GM21381 (cell line): Measurements from ENCODE around the gene NEDD8.

Experiments
- ATAC-seq: cut with Tn5 transposase; IDR thresholded peaks from one replicate; pipeline ENCODE4 v1.9.1; 2021; ENCODE audit warnings: mild to moderate bottlenecking, moderate library complexity; ENCODE audit not compliant: unreplicated experiment

Gene NEDD8

DNA sequence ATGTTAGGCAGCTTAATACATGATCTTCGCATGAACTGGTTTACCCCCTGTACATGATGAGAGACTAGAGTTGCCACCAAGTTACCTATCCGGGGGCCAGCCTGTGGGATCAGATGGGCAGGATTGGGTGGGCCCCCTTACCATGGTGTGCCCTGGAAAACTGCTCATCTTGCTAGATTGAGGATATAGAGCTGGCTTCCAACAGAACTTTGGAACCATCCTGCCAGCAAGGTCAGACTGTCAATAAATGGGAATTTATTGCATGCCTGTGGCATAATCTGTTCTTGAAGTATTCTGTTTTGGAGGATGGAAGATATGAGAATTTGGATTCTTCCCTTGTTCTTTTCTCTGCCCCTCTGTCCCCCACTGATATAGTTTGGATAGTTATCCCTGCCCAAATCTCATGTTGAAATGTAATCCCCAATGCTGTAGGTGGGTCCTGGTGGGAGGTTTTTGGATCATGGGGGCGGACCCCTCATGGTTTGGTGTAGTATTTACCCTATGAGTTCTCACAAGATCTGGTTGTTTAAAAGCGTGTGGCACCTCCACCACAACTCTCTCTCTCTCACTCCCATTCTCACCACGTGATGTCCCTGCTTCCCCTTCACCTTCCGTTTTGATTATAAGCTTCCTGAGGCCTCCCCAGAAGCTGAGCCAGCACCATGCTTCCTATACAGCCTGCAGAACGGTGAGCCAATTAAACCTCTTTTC lies 33.2 kb downstream of the NEDD8 start:
- ATAC-seq = no peak

DNA sequence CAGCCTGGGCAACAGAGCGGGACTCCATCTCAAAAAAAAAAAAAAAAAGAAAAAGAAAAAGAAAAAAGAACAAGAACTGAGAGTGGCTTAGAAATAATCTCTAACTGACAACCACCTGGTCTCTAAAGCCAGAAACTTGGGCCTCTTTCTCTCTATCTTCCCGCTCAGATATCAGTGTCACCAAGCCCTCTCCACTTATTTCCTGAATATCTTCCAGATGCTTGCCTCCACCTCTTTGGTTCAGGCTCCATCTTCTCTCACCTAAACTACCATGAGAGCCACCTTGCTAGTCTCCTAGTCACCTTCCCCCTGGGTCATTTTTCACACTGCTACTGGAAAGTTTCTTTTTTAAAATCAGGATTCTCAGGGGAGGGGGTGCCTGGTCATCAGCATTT lies 35.1 kb downstream of the NEDD8 start:
- no peak for ATAC-seq

DNA sequence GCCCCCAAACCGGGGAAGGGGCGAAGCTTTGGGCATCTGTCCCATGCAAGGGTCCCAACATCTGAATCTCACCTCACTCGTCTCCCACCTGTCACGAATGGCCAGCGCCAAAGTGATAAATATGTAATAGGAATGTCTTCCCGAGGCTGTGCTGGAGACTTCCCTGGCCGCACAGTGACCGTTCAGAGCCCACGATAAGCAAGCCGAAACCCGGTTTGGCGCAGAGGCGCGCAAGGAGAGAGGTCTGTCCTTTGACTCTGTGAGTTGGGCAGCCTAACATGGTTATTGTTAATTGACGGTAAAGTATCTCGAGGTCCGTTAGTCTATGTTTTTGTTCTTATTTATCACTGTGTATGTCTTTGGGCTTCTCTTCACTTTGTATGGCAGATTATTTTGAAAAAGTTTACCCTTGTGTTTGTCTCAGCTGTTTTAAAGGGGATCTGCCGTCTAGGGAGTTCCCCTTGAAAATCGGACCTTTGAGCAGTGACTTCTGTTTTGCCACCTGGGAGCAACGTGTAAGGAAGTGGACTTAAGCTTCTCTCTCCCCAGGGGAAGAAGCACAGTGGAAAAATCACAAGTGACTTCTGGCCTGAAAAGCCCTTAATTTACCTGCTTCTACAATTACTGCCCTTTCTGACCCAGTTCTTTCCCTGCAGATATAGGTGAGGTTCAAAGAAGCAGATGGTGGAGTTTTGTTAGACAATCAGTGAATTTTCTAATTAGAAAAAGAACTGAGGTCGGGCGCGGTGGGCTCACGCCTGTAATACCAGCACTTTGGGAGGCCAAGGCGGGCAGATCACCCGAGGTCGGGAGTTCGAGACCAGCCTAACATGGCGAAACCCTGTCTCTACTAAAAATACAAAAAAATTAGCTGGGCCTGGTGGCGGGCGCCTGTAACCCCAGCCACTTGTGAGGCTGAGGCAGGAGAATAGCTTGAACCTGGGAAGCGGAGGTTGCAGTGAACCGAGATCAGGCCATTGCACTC lies 35.8 kb downstream of the NEDD8 start:
- peak; percentile 19 for ATAC-seq

DNA sequence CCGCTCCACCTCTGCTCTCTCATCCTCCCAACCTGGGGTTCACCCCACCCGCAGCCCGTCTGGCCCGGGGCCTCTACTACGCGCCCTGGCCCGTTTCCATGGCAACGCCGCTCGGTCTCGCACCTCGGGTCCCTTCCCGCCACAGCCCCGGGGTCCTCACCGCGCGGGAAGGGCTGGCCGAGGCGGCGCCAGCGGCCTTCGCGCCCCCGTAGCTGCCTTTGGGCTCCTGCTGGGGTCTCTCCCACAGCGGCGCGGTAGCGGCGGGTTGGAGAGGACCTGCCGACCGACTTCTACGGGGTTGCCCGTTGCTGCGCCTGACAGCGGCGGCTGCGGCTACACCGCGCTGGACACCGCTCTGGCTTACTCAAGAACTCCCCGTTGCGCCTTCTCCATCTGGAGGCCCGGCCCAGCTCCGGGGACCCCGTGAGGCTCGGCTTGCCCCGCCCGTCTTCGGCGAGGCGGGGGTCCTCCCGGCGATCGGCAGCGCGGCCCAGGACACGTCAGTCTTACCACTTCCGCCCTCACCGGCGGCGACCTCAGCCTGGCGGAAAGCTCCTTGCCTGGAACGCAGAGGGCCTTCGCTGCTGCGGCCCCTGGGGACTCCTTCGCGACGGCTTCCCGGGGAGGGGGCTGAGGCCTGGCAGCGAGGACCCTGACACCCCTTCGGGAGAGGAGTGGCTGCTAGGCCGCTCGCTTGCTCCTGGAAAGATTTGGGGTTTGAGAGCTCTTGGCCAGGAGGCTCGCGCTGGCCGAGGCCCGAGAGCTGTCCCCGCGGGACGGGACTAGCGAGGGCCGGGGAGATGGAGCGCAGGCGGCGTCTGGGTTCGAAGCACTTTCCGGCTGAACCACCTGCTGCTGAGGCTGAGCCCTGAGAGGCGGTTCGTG lies 36.7 kb downstream of the NEDD8 start, which contains the start of gene TM9SF1:
TM9SF1 (minus strand) TSS at position 256 of the 885 bp plus-strand sequence. CDS start 422 bp downstream, outside the sequence.
- ATAC-seq = peak; percentile 85

DNA sequence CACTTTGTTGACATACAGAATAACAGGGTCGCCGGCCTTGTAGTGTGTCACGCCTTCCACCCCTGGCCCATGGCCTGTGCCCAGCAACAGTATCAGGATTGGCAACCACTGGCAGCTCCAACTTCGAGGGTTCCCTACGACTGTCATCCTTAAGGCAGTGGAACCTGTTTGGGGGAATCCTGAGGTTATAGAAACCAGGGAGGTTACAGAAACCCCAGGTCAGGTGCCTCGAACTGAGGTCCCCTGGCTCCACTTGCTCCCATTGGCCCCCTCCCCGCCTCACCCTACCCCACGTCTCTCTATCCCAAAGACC lies 37.3 kb downstream of the NEDD8 start:
- no peak for ATAC-seq

DNA sequence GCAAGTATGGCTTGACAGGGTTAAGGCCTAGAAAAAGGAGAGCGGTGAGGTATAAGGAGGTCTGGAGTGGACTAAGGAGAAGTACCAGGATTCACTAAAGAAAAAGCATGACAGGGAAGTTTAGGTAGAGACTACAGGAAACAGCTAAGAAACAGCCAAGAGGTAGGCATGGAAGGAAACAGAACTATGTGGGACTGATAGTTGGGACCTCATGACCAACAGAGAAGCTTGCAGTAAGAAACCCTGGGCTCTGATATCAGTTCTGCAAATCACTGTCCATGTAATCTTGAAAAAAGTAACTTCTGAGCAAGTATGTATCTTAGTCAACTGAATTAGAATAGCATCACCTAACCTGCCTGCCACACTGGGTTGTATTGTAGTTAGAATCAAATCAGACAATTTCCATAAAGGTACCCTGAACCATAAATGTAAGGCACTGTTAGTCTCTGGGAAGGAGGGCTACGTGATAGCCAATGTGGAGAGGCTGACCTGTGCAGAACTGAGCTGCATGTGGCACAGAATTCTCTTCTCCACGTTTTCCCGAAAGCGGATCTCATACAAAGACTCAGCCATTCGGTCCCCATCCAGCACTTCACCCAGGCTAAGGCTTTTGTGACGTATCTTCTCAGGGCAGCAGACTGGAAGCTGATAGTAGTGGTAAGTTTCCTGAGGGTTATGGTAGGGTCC lies 37.8 kb downstream of the NEDD8 start:
- ATAC-seq = no peak

DNA sequence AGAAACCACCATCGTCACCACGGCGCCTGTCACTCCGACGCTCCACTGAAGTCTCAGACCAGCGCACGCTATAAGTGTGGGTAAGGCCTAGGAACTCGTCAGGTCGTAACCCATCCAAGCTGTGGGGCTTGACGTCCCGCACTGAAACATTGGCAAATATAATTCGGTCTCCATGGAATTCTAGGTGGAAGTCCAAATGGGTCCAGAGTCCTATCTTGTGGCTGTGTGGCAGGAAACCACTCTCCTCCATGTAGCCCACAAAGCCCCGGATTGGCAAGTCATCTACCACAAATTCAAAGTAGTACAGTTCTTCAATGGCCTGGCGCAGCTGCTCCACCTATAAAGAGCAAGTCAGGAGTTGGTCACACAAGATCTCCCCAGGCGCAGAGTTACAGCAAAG lies 39.2 kb downstream of the NEDD8 start:
- ATAC-seq = no peak

DNA sequence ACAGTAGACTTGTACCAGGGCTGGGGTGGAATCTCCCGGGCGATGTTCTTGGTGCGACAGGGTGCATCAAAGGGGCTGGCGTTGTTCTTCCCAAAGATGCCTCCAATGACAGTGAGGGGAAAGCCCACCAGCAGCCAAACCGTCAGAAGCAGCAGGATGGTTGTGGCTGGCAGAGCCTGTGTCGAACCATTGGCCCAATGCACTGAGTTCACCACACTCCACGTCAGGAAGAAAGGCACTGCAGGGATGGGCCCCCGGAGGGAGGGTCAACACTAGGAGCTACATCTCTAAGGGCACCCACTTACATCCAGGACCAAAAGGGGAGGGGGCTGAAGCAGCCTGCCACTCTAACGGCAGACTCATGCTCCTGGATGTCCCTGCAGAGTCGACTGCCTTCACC lies 41.8 kb downstream of the NEDD8 start:
- no peak for ATAC-seq

DNA sequence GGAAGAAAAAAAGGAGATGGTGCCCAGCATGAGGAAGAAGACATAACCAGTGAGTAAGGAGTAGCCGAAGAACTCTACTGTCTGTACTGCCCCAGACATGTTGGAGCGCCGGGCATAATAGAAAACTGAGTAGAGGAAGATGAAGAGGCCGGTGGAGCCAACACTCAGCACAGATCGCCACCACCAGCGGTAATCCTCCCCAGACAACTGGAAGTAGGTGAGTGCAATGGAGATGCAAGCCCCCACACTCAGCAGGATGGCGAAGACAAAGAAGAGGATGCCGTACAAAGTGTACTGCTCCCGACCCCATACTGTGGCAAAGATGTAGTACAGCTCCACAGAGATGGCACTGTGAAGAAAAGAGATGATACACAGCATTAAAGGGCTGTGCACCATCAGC lies 42.7 kb downstream of the NEDD8 start:
- no peak for ATAC-seq

DNA sequence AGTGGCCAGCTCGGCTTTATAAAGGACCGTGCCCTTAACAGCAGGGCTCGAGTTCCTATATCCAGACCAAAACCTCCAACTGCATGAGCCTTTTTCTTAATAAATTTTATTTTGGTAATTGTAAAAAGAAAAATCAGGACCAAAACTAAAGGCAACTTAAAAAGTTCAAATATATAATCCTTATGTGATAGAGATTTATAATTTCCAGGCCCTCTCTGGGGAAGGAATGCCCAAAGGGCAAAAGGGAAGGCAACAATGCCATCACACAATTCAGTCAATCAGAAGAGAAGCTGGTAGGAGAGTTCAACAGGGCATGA lies 43.1 kb downstream of the NEDD8 start:
- ATAC-seq = no peak

DNA sequence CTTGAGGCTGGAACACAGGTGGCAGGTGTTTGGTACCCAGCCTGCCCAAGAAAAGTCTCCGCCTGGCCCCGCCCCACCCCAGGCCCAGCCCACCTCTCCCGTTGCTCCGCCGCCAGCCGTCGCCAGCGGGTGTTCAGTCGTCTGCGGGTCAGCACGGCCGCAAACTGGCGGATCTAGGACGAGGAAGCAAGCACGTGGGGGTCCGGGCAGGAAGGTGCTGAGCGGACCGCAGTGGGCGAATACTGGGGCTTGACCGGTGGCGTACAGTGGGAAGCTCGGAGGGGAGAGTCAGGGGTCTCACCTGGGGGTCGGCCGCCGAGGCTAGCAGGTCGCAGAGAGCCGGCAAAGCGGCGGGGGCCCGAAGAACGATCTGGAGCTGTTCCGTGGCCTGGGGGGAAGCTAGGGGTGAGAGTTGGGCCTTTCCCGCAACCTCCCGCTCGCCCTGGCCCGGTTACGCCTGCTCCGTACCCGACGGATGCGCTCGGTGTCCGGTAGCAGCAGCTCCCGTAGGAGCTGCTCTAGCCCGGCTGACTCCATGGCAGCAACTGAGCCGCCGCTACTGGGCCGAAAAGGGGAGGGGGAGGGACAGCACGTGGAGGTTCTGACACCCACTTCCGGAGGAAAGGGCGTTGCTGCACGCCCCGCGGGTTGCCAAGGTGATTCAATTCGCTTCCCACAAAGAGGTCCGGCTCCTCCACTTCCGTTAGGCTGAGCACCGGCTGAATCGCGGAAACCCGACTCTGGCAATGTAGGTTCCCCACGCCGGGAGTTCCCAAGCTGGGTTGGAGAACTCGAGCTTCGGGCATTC lies 43.7 kb downstream of the NEDD8 start, which contains the start of gene IPO4:
IPO4 (minus strand) TSS at position 566 of the 808 bp plus-strand sequence; CDS start at position 537, 29 bp downstream.
- ATAC-seq = peak; percentile 88

DNA sequence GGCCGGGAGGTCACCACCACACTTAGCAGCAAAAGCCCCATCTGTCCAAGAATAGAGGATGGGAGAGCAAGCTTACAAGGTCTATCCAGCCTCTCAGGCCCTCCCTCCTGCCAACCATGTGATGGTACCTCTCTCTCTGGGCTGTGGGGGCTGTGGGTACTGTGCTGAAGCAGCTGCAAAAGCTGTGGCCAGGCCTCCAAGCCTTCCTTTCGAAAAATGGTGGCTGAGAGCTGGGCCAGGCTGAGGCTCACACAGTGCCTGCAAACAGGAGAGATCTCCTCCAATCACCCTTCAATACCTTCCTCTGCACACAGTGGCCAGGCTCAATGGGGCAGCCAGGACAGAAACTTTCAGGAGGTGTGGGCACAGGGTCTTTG lies 44.6 kb downstream of the NEDD8 start:
- no peak for ATAC-seq

DNA sequence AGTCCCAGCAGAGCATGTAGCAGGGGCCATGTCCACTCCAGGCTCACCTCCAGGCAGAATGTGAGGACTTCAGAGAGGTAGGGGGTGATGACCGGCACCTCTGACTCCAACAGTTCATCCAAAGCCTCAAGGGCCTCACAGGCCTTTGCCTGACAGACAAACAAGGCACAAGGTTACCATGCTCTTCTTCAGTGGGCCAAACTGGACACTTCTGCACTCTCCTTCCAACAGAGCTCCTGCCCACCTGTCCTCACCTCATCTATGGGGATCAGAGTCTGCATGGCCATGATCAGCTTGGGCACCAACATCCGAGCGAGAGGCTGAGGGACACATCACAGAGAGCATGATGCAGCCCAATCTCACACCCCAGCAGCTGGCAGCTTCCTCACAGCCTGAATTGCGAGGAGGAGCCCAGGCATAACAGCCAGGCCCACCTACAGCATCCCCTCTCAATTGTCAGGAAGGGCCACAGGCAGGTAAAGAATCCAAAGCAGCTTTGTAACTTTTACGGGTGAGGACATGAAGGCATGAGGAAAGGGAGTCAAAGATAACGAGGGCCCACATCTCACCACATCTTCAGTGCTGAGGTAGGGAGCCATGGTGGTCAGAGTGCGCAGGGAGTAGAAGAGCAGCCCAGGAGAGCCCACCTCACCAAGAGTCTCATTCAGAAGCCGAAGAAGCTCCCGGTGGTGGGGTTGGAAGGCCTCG lies 45.2 kb downstream of the NEDD8 start:
- no peak for ATAC-seq

DNA sequence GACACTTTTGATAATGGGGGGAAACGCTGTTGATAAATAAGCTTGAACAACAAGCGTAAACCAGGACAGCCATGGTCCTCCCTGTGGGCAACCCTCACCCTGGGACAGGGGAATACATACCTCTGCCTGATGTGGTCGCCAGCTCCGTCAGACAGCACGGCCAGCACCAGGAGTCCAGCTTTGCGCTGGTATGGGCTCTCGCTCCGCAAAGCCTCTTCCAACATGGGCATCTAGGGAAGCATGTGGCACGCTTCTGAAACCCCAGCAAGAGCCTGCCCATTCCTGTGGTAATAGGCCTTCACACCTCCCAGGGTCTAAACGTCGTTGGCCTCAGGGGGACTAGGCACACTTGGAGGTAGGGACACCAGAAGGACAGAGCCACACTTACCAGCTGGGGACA lies 46.4 kb downstream of the NEDD8 start:
- ATAC-seq = no peak

DNA sequence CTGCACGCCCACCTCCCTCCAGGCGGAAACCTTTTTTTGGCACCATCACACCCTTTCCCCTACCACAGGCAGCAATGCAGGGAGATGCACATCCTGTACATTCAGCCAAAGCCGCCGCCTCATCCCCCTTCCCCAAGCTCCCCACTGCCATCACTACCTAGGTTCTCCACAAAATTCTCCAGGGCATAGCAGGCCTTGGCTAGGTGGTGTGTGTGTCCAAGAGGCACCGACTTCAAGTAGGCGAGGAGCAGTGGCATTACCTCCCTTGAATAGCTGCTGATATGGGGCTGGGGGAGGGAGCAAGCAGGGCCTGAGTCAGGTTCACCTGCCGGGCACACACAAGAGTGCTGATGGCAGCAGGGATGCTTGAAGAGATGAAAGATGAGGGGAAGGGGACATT lies 47.1 kb downstream of the NEDD8 start:
- no peak for ATAC-seq

DNA sequence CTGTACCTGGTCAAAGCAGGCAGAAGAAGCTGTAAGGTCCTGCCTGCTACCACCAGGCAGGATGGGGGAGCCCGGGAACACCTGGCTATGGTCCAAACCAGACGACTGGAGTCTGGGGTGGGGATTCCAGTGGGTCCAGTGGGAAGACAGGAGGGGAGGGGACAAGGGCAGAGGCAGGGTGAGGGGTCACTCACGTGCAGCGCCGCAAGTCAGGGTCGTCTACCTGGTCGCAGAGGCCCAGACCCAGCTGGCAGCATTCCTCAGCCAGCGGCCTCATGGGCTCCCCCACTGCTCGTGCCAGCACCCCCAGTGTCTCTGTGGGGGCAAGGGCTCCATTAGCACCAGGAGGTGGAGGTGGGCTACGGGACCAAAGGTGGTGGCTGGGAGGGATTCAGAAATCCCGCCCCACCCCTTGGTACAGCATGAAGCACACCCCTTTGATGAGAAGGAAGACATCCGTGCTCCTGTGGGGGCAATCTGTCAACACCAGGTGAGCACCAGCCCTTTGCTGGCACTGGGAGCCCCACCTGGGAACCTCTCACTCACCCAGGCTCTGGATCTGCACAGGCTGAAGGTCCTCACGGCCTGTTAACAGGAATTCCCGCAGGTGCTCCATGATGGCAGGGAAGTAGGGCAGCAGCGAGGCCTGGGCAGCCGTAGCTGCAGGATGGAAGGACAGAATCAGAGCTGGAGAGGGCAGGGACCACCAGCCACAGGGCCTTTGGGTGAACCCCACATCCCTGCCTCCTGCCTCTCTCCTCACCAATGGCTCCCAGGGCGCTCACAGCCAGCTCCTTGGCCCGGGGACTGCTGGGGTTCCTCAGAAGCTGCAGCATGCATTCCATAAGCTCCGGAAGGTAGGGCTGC lies 47.8 kb downstream of the NEDD8 start:
- ATAC-seq = no peak

DNA sequence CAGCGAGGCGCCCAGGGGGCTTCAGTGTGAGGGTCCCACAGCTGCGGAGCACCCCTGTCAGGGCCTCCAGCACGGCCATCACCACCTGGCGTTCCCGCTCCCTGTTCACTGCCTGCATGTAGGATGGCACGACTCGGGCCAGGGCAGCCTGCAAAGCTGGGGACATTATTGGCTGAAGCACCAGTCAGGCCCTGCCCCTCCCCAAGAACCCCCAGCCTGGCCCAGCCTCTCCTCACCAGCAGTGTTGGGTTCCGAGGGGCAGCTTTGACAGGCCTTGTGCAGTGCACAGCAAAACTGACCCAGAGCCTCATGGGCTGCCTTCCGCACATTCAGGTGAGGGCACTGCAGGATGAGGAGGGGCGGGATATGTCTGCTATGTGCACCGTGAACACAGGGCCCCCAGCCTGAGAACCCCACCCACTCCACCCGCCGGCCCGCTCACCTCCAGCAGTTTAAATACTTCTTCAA lies 49.1 kb downstream of the NEDD8 start:
- ATAC-seq = no peak
